ENCODE results near the gene GID8. TPM values are rescaled to one million over a fixed set of nuclear protein-coding genes. Genes with fewer than 3 reads are reported as not detected.

The GID8 gene
- total and polyA plus RNA-seq, 7 donors: 17.4 to 36.5 (median 25.9) TPM

DNA sequence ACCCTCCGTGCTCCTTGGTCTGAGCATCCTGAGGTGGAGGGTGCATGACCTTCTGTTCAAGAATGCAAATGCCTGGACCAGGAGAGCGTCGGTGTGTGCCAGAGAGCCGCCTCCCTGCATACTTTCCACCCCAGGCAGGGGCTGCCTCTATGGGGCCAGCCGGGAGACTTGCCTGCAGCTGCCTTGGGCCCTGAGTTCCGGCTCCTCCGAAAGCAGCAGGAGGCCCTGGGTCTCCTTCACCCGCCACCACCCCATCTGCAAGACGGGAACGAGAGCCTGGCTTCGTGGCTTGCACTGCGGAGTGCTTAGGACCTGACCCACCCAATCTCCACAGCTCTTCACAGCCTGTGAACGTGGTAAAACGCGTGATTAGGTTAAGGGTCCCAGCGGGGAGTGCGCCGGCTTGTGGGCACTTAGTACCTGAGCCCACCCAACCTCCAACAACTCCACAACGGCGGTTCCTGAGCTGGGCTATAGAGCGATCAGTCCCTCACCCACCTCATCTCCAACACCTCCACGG, 52.4 kb downstream of the GID8 start:
- Histone ChIP-seq H3K4me3 (no peak overlapping the region), H3K27ac (no peak overlapping the region), H3K4me1 (no peaks in the 10 kb centered on the region), H3K36me3 (no peaks in the 10 kb centered on the region), H3K27me3 (peaks cover 0 to 65% (median 13%) of the 10 kb centered on the region in 3 donors), H3K9me3 (no peaks in the 10 kb centered on the region)
- TF ChIP-seq POLR2A (IDR thresholded peaks at IDR 0.05) (no peak), EP300 (IDR thresholded peaks at IDR 0.05) (no peak), POLR2AphosphoS5 (IDR thresholded peaks at IDR 0.05) (no peak)
- TF ChIP-seq, protein P1, sequence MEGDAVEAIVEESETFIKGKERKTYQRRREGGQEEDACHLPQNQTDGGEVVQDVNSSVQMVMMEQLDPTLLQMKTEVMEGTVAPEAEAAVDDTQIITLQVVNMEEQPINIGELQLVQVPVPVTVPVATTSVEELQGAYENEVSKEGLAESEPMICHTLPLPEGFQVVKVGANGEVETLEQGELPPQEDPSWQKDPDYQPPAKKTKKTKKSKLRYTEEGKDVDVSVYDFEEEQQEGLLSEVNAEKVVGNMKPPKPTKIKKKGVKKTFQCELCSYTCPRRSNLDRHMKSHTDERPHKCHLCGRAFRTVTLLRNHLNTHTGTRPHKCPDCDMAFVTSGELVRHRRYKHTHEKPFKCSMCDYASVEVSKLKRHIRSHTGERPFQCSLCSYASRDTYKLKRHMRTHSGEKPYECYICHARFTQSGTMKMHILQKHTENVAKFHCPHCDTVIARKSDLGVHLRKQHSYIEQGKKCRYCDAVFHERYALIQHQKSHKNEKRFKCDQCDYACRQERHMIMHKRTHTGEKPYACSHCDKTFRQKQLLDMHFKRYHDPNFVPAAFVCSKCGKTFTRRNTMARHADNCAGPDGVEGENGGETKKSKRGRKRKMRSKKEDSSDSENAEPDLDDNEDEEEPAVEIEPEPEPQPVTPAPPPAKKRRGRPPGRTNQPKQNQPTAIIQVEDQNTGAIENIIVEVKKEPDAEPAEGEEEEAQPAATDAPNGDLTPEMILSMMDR (IDR thresholded peaks at IDR 0.05): no peak
- no peak for DNase-seq
- intact Hi-C loops (cut with DNase I): no loop called here
- 74 to 78% methylated on average over 22 of the region's 22 CpGs for WGBS, 2 donors

DNA sequence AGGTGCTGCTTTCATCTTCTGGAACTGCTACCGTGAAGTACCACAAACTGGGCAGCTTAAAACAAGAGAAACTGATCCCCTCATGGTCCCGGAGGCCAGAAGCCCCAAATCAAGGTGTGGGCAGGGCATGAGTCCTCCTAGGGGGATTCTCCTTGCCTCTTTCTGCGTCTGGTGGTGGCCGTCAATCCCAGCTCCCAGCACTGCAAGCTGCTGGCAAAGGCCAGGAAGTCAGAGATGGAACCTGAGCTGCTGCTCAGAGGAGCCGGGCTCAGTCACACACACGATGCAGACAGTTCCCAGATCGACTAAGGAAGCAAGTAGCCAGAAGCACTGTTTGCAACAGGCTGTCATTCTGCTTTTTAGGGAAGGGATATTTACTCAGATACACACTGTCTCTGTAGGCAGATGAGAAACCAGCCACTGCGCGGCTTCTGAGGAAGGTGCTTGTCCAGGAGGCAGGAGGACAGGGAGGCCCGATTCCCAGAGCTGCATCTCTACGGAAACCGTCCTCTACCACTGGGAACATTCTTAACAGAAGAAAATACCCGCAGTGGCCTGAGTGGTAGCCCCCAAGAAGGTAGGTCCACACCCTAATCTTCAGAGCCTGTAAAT, 53.4 kb downstream of the GID8 start:
- no peaks in the 10 kb centered on the region for H3K4me1 ChIP-seq
- intact Hi-C loops (cut with DNase I): no loop called here
- no peaks in the 10 kb centered on the region for H3K9me3 ChIP-seq
- H3K27me3 ChIP-seq: peaks cover 0 to 62% (median 9%) of the 10 kb centered on the region in 3 donors
- 64 to 74% methylated on average over 13 of the region's 13 CpGs for WGBS, 2 donors
- H3K36me3 ChIP-seq: no peaks in the 10 kb centered on the region
- no peak for DNase-seq
- no peak overlapping the region for H3K27ac ChIP-seq
- no peak overlapping the region for H3K4me3 ChIP-seq
- TF ChIP-seq, protein P1 (IDR thresholded peaks at IDR 0.05): no peak
- no peak for TF ChIP-seq POLR2A (IDR thresholded peaks at IDR 0.05)
- TF ChIP-seq EP300 (IDR thresholded peaks at IDR 0.05): no peak
- no peak for TF ChIP-seq POLR2AphosphoS5 (IDR thresholded peaks at IDR 0.05)

DNA sequence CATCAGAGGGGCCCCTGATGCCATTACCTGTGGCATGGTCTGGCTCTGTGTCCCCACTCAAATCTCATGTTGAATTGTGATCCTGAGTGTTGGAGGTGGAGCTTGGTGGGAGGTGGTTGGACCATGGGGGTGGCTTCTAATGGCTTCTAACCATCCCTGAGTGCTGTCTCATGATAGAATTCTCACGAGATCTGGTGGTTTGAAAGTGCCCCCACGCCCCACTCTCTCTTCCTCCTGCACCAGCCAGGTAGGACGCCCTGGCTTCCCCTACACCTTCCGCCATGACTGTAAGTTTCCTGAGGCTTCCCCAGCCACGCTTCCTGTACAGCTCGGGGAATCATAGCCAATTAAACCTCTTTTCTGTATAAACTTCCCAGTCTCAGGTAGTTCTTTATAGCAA, 53.9 kb downstream of the GID8 start:
- Histone ChIP-seq H3K4me1 (no peaks in the 10 kb centered on the region), H3K27ac (no peak overlapping the region), H3K4me3 (no peak overlapping the region), H3K27me3 (peaks cover 0 to 62% (median 9%) of the 10 kb centered on the region in 3 donors), H3K36me3 (no peaks in the 10 kb centered on the region), H3K9me3 (no peaks in the 10 kb centered on the region)
- intact Hi-C loops (cut with DNase I): no loop called here
- TF ChIP-seq POLR2AphosphoS5 (IDR thresholded peaks at IDR 0.05) (no peak), POLR2A (IDR thresholded peaks at IDR 0.05) (no peak), EP300 (IDR thresholded peaks at IDR 0.05) (no peak)
- TF ChIP-seq, protein P1 (IDR thresholded peaks at IDR 0.05): no peak
- no peak for DNase-seq
- WGBS, 2 donors: 57 to 75% methylated on average over 6 of the region's 6 CpGs

DNA sequence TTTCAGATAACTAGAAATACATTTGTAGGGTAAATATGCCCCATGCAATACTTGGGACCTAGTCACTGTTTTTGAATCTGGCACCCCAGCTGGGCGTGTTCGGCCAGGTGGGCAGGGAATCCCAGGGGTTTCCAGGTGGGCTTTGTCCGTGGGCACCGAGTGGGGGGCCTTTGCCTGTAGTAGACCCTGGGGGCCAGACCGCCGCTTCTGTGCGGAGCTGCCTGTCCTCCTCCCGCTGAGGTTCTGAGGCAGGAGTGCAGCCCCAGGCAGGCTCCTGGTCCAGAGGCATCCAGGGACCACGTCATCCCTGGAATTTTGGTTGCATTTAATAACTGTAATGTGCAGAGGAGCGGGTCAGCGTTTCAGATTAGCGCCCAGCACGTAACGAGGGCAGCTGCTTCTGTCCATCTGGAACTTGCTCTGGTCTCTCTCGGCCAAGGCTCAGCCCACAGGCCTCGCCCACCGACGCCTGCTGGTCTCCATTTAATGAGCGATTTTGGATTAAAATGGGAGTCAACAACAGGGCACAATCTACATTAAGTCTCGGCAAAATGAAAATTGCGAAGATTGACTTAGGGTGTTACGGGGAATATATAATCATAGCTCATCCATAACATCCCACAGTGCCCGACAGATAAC, 56.0 kb downstream of the GID8 start:
- TF ChIP-seq POLR2AphosphoS5 (IDR thresholded peaks at IDR 0.05) (no peak), POLR2A (IDR thresholded peaks at IDR 0.05) (no peak), EP300 (IDR thresholded peaks at IDR 0.05) (no peak)
- TF ChIP-seq, protein P1 (IDR thresholded peaks at IDR 0.05): no peak
- H3K9me3 ChIP-seq: no peaks in the 10 kb centered on the region
- H3K27ac ChIP-seq: no peak overlapping the region
- H3K36me3 ChIP-seq: no peaks in the 10 kb centered on the region
- intact Hi-C loops (cut with DNase I): no loop called here
- H3K4me1 ChIP-seq: no peaks in the 10 kb centered on the region
- H3K27me3 ChIP-seq: peaks cover 0 to 73% (median 22%) of the 10 kb centered on the region in 3 donors
- DNase-seq: no peak
- H3K4me3 ChIP-seq: no peak overlapping the region
- whole genome bisulfite sequencing, 2 donors: 81 to 92% methylated on average over 23 of the region's 23 CpGs
